ENCODE data around the gene TIAM2.

DNA sequence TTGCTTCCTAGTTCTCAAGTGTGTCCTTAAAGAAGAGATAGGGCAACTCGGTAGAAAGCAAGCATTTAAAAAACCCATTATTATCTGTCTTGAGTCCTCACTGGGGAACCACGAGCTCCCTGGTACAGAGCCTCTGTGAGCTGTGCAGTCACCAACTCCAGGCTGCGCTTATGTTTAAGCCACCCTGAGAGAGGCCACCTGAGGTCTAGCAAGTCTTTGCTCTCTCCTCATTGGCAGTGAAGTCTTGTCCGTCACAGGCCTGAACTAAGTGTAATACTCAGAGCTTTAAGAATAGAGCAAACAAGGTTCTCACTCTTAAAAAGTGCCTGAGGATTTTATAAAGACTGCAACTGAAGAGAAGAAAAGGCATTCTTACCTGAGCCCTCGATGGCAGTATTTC lies 264.8 kb downstream of the TIAM2 start:
- TF ChIP-seq CTCF (IDR thresholded peaks at IDR 0.05; ENCODE audit: extremely low read depth in 1 of 2, insufficient read depth in 1 of 2, low read depth in 1 of 2, low read length in 2 of 2) (no peak), EZH2 (IDR thresholded peaks at IDR 0.05; ENCODE audit: borderline replicate concordance, low read depth, low read length, severe bottlenecking) (no peak), POLR2AphosphoS5 (IDR thresholded peaks at IDR 0.05; ENCODE audit: insufficient read depth, low read depth, low read length) (no peak), POLR2A (IDR thresholded peaks at IDR 0.05; ENCODE audit: low read depth, low read length) (no peak), JUN (IDR thresholded peaks at IDR 0.05; ENCODE audit: borderline replicate concordance, insufficient read depth, insufficient read length, low read depth) (no peak)
- TF ChIP-seq, protein P1, sequence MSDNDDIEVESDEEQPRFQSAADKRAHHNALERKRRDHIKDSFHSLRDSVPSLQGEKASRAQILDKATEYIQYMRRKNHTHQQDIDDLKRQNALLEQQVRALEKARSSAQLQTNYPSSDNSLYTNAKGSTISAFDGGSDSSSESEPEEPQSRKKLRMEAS (IDR thresholded peaks at IDR 0.05; ENCODE audit: insufficient read depth, insufficient read length), result no peak

Data from endothelial cell of umbilical vein (primary cell).